HepG2 (cell line): ENCODE data around the gene EIF1. TPM values are rescaled to one million over a fixed set of nuclear protein-coding genes. Genes with fewer than 3 reads are reported as not detected.

Source experiments
- CEBPG ChIP-seq: IDR thresholded peaks from 2 replicates; pipeline ENCODE4 v1.6.1; 2016
- FLYWCH1 ChIP-seq: sonication (generic); formaldehyde crosslinking; IDR thresholded peaks from 2 replicates; pipeline ENCODE4 v1.8.1; 2023; ENCODE audit warnings: mild to moderate bottlenecking, missing genetic modification reagents
- GTF3A ChIP-seq: sonication (generic); formaldehyde crosslinking; conservative IDR thresholded peaks from 2 replicates; pipeline ENCODE4 v1.4.0; 2020; ENCODE audit warnings: mild to moderate bottlenecking, missing genetic modification reagents
- KLF9 ChIP-seq: IDR thresholded peaks from 2 replicates; pipeline ENCODE4 v1.6.1; 2016; ENCODE audit warnings: low read depth
- KMT2A ChIP-seq: sonication (generic); formaldehyde crosslinking; IDR thresholded peaks from 2 replicates; pipeline ENCODE4 v1.4.0; 2020; ENCODE audit warnings: missing genetic modification reagents
- MBD4 ChIP-seq: IDR thresholded peaks from 2 replicates; pipeline ENCODE4 v1.6.1; 2012; ENCODE audit warnings: low read length, inconsistent platforms, borderline replicate concordance
- MIER3 ChIP-seq: IDR thresholded peaks from 2 replicates; pipeline ENCODE4 v1.6.1; 2016; ENCODE audit warnings: missing compliant biosample characterization, borderline replicate concordance
- MXD4 ChIP-seq: IDR thresholded peaks from 2 replicates; pipeline ENCODE4 v1.6.1; 2016; ENCODE audit warnings: mild to moderate bottlenecking, missing biosample characterization, missing genetic modification reagents
- NR2F1 ChIP-seq, 2 experiments: fragments of 450-650 bp in 1 of 2; formaldehyde crosslinking in 1 of 2; IDR thresholded peaks; 2 replicates each; pipeline versions ENCODE4 v1.5.0 to v1.6.1; 2016 to 2020; ENCODE audit warnings: mild to moderate bottlenecking in 1 of 2, missing compliant biosample characterization in 1 of 2, missing genetic modification reagents in 1 of 2, moderate library complexity in 1 of 2
- SMAD3 ChIP-seq: sonication (generic); formaldehyde crosslinking; IDR thresholded peaks from 2 replicates; pipeline ENCODE4 v1.4.0; 2020; ENCODE audit warnings: missing genetic modification reagents
- SOX13 ChIP-seq, 3 experiments: fragments of 450-650 bp in 1 of 3; sonication (generic) in 1 of 3; formaldehyde crosslinking in 1 of 3; IDR thresholded peaks in 2 of 3; conservative IDR thresholded peaks in 1 of 3; 2 replicates each; pipeline versions ENCODE4 v1.5.0 to v1.6.1; 2016 to 2020; ENCODE audit warnings: antibody characterized with exemption in 1 of 3, mild to moderate bottlenecking in 1 of 3, missing compliant biosample characterization in 1 of 3, missing genetic modification reagents in 1 of 3, moderate library complexity in 1 of 3
- SP5 ChIP-seq: IDR thresholded peaks from 2 replicates; pipeline ENCODE4 v1.6.1; 2016; ENCODE audit warnings: low read depth, borderline replicate concordance
- TOPORS ChIP-seq: sonication (generic); formaldehyde crosslinking; IDR thresholded peaks from 2 replicates; pipeline ENCODE4 v1.8.0; 2023; ENCODE audit warnings: mild to moderate bottlenecking, missing genetic modification reagents
- XBP1 ChIP-seq: sonication (generic); formaldehyde crosslinking; IDR thresholded peaks from 2 replicates; pipeline ENCODE4 v1.5.0; 2020; ENCODE audit warnings: missing genetic modification reagents
- ZFP82 ChIP-seq: sonication (generic); formaldehyde crosslinking; IDR thresholded peaks from 2 replicates; pipeline ENCODE4 v1.5.1; 2020; ENCODE audit warnings: mild to moderate bottlenecking, missing genetic modification reagents, borderline replicate concordance
- ZMYM3 ChIP-seq: sonication (generic); formaldehyde crosslinking; IDR thresholded peaks from 2 replicates; pipeline ENCODE4 v1.5.1; 2020; ENCODE audit warnings: mild to moderate bottlenecking, missing genetic modification reagents
- ZNF10 ChIP-seq: sonication (generic); formaldehyde crosslinking; IDR thresholded peaks from 2 replicates; pipeline ENCODE4 v1.4.0; 2020; ENCODE audit warnings: mild to moderate bottlenecking, low read depth, missing genetic modification reagents, borderline replicate concordance
- ZNF138 ChIP-seq: sonication (generic); formaldehyde crosslinking; IDR thresholded peaks from 2 replicates; pipeline ENCODE4 v1.5.0; 2020; ENCODE audit warnings: mild to moderate bottlenecking, low read depth, missing genetic modification reagents
- ZNF160 ChIP-seq: sonication (generic); formaldehyde crosslinking; IDR thresholded peaks from 2 replicates; pipeline ENCODE4 v1.8.0; 2022; ENCODE audit warnings: mild to moderate bottlenecking, inconsistent platforms, missing genetic modification reagents
- ZNF263 ChIP-seq: sonication (generic); formaldehyde crosslinking; IDR thresholded peaks from 2 replicates; pipeline ENCODE4 v1.4.0; 2020; ENCODE audit warnings: missing genetic modification reagents
- ZNF7 ChIP-seq: IDR thresholded peaks from 2 replicates; pipeline ENCODE4 v1.6.1; 2016; ENCODE audit warnings: missing biosample characterization, missing genetic modification reagents
- ZNF749 ChIP-seq: sonication (generic); formaldehyde crosslinking; IDR thresholded peaks from 2 replicates; pipeline ENCODE4 v1.8.0; 2022; ENCODE audit warnings: mild to moderate bottlenecking, missing genetic modification reagents, moderate library complexity, borderline replicate concordance
- ZNF788 ChIP-seq: sonication (generic); formaldehyde crosslinking; IDR thresholded peaks from 2 replicates; pipeline ENCODE4 v1.5.0; 2020; ENCODE audit warnings: mild to moderate bottlenecking, missing genetic modification reagents, borderline replicate concordance
- polyA plus RNA-seq, 8 experiments: library from polyadenylated mRNA; depleted of rRNA in 3 of 8; stranded (reverse) in 7 of 8; unstranded in 1 of 8; fragments of >200 nt; fragmentation: Illumina TruSeq in 4 of 8; extraction: Trizol in 4 of 8; gene quantifications; 2 replicates each; pipeline versions ENCODE4 v1.2.1 to v1.2.3, GENCODE V29; 2011 to 2016; ENCODE audit warnings: low read depth in 4 of 8, missing spikeins in 1 of 8, mixed read lengths in 1 of 8; ENCODE audit not compliant: insufficient read depth in 1 of 8
- total RNA-seq, 5 experiments: library from RNA; depleted of rRNA; stranded (reverse); fragments of >200 nt; fragmentation: Illumina TruSeq; extraction: Trizol; gene quantifications; 2 replicates each; pipeline ENCODE4 v1.2.3, GENCODE V29; 2016; ENCODE audit warnings: low read depth in 1 of 5
- TF ChIP-seq, protein P1 (sequence below): sonication (generic); formaldehyde crosslinking; IDR thresholded peaks from 2 replicates; pipeline ENCODE4 v1.8.1; 2023; ENCODE audit warnings: mild to moderate bottlenecking, inconsistent platforms, moderate library complexity, missing genetic modification reagents, borderline replicate concordance
- TF ChIP-seq, protein P2 (sequence below): sonication (generic); formaldehyde crosslinking; IDR thresholded peaks from 2 replicates; pipeline ENCODE4 v1.5.0; 2020; ENCODE audit warnings: missing genetic modification reagents
- TF ChIP-seq, protein P3 (sequence below): sonication (generic); formaldehyde crosslinking; conservative IDR thresholded peaks from 2 replicates; pipeline ENCODE4 v1.5.0; 2020; ENCODE audit warnings: missing genetic modification reagents
- TF ChIP-seq, protein P4 (sequence below): sonication (generic); formaldehyde crosslinking; IDR thresholded peaks from 2 replicates; pipeline ENCODE4 v1.4.0; 2020; ENCODE audit warnings: mild to moderate bottlenecking, missing genetic modification reagents

The EIF1 gene
- total and polyA plus RNA-seq, 2 of the 13 experiments (the other 11 are each of a cell fraction or from before 2014, with no cell fraction given), result 147 to 517 TPM

DNA sequence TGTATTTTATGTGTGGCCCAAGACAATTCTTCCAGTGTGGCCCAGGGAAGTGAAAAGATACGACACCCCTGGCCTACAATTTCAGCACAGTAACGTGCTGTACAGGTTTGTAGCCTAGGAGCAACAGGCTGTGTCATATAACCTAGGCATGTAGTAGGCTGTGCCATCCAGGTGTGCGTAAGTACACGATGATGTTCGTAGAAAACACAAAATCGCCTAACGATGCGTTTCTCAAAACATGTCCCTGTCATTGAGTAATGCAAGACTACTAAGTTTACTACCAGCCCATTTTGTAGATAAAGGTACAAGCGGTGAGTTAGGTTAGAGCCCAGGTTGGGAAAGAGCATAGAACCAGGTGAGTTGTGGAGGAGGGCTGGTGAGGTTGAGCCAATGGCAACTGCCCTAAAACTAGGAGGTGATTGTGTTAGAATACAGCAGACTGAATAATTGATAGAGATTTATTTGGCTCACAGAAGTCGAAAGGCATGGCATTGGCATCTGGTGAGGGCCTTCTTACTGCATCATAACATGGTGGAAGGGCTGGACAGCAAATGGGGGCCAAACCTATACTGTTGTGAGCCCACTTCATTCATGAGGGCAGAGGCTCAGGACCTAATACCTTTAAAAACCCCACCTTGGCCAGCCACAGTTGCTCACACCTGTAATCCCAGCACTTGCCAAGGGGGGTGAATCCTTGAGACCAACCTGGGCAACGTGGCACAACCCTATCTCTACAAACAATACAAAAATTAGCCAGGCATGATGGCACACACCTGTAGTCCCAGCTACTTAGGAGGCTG is 4.2 kb downstream of the EIF1 start (continued):
- TF ChIP-seq SOX13 (IDR thresholded peaks at IDR 0.05), result no peak
- peak in 1 of 2 experiments; percentile 90; a peak in 2 of 4 replicates for TF ChIP-seq SOX13 (CRISPR knock-in tag; conservative IDR thresholded peaks at IDR 0.05 in 1 of 2, IDR thresholded peaks at IDR 0.05 in 1 of 2)
- TF ChIP-seq XBP1 (CRISPR knock-in tag), result no peak
- no peak for TF ChIP-seq ZNF10 (CRISPR knock-in tag)
- TF ChIP-seq, protein P1, sequence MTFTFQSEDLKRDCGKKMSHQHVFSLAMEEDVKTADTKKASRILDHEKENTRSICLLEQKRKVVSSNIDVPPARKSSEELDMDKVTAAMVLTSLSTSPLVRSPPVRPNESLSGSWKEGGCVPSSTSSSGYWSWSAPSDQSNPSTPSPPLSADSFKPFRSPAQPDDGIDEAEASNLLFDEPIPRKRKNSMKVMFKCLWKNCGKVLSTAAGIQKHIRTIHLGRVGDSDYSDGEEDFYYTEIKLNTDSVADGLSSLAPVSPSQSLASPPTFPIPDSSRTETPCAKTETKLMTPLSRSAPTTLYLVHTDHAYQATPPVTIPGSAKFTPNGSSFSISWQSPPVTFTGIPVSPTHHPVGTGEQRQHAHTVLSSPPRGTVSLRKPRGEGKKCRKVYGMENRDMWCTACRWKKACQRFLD (CRISPR knock-in tag), result no peak
- TF ChIP-seq, protein P2, sequence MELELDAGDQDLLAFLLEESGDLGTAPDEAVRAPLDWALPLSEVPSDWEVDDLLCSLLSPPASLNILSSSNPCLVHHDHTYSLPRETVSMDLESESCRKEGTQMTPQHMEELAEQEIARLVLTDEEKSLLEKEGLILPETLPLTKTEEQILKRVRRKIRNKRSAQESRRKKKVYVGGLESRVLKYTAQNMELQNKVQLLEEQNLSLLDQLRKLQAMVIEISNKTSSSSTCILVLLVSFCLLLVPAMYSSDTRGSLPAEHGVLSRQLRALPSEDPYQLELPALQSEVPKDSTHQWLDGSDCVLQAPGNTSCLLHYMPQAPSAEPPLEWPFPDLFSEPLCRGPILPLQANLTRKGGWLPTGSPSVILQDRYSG, result no peak
- TF ChIP-seq FLYWCH1 (CRISPR knock-in tag), result no peak
- TF ChIP-seq NR2F1 (CRISPR knock-in tag; IDR thresholded peaks at IDR 0.05), result peak in 1 of 2 experiments; percentile 15; a peak in 1 of 4 replicates
- TF ChIP-seq ZMYM3 (CRISPR knock-in tag), result no peak
- TF ChIP-seq, protein P3, sequence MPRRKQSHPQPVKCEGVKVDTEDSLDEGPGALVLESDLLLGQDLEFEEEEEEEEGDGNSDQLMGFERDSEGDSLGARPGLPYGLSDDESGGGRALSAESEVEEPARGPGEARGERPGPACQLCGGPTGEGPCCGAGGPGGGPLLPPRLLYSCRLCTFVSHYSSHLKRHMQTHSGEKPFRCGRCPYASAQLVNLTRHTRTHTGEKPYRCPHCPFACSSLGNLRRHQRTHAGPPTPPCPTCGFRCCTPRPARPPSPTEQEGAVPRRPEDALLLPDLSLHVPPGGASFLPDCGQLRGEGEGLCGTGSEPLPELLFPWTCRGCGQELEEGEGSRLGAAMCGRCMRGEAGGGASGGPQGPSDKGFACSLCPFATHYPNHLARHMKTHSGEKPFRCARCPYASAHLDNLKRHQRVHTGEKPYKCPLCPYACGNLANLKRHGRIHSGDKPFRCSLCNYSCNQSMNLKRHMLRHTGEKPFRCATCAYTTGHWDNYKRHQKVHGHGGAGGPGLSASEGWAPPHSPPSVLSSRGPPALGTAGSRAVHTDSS (CRISPR knock-in tag), result no peak
- peak; percentile 29; the same call in 1 of the 2 replicates for TF ChIP-seq ZNF788
- no peak for TF ChIP-seq ZNF263
- TF ChIP-seq KMT2A (CRISPR knock-in tag), result no peak; the same call in 1 of the 2 replicates
- no peak for TF ChIP-seq CEBPG (CRISPR knock-in tag)
- 0 out of 2 replicates have a peak, but pooled peaks have one; percentile 25 for TF ChIP-seq MXD4 (CRISPR knock-in tag)
- TF ChIP-seq ZFP82 (CRISPR knock-in tag), result no peak
- TF ChIP-seq, protein P4, sequence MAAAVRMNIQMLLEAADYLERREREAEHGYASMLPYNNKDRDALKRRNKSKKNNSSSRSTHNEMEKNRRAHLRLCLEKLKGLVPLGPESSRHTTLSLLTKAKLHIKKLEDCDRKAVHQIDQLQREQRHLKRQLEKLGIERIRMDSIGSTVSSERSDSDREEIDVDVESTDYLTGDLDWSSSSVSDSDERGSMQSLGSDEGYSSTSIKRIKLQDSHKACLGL (CRISPR knock-in tag), result no peak
- TF ChIP-seq MBD4, result 0 out of 2 replicates have a peak, but pooled peaks have one; percentile 1
- TF ChIP-seq KLF9, result no peak
- 0 out of 2 replicates have a peak, but pooled peaks have one; percentile 11 for TF ChIP-seq TOPORS (CRISPR knock-in tag)
- no peak for TF ChIP-seq SP5 (CRISPR knock-in tag)
- no peak for TF ChIP-seq ZNF749 (CRISPR knock-in tag)
- TF ChIP-seq GTF3A (CRISPR knock-in tag), result no peak
- no peak for TF ChIP-seq ZNF160
- no peak; the same call in 1 of the 2 replicates for TF ChIP-seq ZNF138 (CRISPR knock-in tag)
- TF ChIP-seq ZNF7 (CRISPR knock-in tag), result no peak
- TF ChIP-seq MIER3 (CRISPR knock-in tag), result no peak
- TF ChIP-seq SMAD3 (CRISPR knock-in tag), result no peak
